Activated gamma-delta T cell treated with Interleukin-2 at 50 U/mL for 16 hours (primary cell): ENCODE measurements around the gene TMEM151B.
A peak's percentile ranks its signal among the peaks of the same experiment; 100 is the strongest.

Source experiments
- DNase-seq: peaks from one replicate; pipeline ENCODE4 v3.0.0-alpha.2; 2020

Gene TMEM151B

GRCh38 chr6:44265722-44266233 lies 4.5 kb upstream of the TMEM151B start:
- DNase-seq = no peak

GRCh38 chr6:44266347-44266746 lies 3.9 kb upstream of the TMEM151B start:
- no peak for DNase-seq

DNA sequence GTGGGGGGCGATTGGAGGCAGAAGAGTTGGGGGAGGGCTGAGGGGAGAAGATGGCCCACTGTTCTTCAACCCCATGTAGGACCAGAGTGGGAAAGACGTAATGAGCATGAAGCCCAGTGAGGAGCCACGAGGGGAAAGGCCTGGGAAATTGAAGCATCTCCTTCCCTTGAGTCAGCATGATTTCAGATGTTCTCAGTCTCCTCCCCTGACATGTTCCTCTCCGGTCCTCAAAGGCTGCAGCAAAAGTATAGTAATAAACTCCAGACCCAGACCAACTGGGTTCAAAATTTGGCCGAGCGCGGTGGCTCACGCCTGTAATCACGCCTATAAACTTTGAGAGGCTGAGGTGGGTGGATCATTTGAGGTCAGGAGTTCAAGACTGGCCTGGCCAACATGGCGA lies 3.0 kb upstream of the TMEM151B start:
- no peak for DNase-seq

DNA sequence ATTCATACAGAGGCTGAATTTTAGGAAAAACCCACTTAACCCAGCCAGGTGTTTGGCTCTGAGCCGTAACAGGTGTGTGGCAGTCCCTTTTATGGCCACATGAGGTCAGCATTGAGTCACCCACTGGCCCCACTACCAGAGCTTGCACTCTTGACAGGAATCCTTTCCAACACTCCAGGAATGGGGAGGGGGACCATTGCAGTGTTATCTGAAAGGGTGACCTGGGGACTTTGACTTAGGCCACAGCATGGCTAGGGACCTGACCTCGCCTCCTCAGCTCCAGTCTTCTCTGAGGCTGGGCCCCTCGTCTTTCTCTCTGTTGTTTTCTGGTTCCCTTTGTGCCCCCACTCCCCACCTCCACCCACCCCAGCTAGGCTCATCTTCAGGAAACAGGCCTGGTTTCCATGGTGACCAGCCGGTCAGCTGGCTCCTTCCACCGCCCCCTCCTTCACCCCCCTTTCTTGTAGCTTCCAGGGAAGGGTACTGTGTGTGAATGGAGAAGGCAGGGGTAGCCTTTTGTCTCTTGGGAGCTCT lies 2.1 kb upstream of the TMEM151B start:
- DNase-seq = peak; percentile 55

DNA sequence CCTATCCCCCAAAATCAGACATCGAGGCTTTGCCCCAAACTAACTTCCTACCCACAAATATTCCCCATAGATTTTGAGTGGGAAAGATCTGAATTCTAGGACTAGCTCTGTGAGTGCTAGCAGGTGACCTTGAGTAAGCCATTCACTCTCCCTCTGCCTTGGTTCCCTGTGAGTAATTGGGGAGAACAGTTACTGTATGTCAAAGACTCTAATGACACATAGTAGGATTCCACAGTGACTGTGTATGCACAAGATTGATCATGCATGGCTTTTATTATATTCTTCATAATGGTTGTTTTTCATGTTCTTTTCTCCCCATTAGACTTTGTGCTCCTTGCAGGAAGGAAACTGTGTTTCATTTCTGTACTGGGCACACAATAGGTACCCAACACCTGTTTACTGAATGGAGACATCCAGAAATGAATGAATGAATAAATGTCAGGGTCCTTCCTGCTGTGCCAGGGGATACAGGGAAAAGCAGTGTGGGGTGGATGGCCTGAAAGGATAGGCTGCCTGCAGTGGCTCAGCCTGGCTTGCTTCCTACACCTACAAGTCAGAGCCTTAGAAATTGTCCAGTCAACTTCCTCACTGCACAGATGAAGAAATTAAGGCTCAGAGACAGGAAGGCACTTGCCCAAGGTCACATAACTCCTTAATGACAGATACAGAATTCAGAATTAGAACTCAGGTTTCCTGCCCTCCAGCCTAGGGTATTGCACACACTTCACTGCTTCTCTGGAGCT lies 901 bp upstream of the TMEM151B start:
- DNase-seq = no peak

GRCh38 chr6:44270526-44271405 lies 516 bp downstream of the TMEM151B start:
- no peak for DNase-seq

DNA sequence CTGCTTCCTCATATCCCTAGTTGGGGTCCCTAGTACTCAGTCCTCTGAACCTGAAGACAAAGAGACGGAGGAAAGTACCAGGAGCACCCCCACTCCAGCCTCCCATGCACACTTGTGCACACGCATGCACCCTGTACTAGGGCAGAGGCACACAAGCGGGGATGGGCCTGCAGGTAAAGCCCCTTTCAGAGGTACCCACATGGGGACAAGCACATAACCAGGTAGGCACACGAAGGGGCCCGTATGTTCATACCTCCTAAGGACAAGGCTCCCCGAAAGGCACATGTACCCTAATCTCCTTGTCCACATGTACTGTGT lies 1.1 kb downstream of the TMEM151B start:
- no peak for DNase-seq

DNA sequence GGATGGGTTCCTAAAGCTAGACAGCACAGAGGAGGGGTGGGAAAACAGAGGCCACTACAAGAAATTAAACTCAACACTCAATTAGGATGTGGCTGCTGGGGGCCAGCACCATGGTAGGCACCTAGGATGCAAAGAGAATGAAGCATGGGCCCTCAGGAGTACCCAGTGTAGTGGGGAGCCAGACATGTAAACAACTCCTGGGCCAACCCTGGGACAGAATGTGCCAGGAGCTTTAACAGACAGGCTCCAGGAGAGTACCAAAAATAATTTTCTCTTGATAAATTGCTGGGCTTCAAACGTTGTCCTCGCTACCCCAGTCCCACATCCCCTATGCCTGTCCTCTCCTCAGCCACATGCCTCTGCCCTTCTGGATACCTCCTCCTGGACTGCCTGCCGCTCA lies 1.7 kb downstream of the TMEM151B start:
- no peak for DNase-seq

- no peak for DNase-seq
These were observed 2.3 kb downstream of the TMEM151B start for GRCh38 chr6:44272529-44272928.

DNA sequence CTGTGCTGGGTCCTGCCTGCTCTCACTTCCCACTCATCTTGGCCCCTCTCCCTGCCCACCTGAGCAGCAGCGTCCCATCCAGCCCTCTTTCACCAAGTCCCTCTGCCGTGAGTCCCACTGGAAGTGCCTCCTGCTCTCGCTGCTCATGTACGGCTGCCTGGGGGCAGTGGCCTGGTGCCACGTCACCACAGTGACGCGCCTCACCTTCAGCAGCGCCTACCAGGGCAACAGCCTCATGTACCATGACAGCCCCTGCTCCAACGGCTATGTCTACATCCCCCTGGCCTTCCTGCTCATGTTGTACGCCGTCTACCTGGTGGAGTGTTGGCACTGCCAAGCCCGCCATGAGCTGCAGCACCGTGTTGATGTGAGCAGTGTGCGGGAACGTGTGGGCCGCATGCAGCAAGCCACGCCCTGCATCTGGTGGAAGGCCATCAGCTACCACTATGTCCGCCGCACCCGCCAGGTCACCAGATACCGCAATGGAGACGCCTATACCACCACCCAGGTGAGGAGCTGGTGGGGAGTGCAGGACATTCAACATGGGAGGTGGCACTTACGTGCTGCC lies 2.8 kb downstream of the TMEM151B start:
- DNase-seq = no peak

GRCh38 chr6:44273617-44274016 lies 3.4 kb downstream of the TMEM151B start:
- no peak for DNase-seq

DNA sequence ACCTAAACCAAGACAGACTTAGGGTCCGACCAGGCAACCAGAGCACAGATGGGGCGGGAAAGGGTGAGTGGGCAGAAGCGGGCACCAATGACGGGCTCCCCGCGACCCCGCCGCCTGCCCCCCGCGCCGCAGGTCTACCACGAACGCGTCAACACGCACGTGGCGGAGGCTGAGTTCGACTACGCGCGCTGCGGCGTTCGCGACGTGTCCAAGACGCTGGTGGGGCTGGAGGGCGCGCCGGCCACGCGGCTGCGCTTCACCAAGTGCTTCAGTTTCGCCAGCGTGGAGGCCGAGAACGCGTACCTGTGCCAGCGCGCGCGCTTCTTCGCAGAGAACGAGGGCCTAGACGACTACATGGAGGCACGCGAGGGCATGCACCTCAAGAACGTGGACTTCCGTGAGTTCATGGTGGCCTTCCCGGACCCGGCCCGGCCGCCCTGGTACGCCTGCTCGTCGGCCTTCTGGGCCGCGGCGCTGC lies 5.1 kb downstream of the TMEM151B start:
- DNase-seq = no peak

GRCh38 chr6:44275749-44276648 lies 5.7 kb downstream of the TMEM151B start:
- no peak for DNase-seq

GRCh38 chr6:44276667-44277640 lies 6.7 kb downstream of the TMEM151B start:
- DNase-seq = no peak

- no peak for DNase-seq
These were observed 7.5 kb downstream of the TMEM151B start for GRCh38 chr6:44277763-44278162.

DNA sequence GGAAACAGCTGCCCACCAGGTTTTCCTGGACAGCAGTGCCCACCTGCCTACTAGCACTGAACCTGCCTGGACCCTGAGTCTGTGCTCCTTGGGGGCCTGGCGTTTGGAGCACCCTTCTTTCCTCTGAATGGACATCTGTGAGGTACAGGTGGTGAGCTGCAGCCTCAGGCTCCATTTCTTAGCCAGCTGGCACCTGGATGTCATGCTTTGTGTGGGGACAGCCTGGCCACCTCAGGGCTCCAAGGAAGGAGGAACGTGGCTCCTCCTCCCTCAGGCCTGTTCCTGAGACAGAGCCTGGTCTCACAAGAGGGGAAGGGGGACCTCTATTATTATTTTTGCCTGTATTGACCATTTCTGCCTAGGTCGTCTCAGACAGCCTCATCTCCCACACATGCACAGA lies 8.1 kb downstream of the TMEM151B start:
- DNase-seq = no peak

DNA sequence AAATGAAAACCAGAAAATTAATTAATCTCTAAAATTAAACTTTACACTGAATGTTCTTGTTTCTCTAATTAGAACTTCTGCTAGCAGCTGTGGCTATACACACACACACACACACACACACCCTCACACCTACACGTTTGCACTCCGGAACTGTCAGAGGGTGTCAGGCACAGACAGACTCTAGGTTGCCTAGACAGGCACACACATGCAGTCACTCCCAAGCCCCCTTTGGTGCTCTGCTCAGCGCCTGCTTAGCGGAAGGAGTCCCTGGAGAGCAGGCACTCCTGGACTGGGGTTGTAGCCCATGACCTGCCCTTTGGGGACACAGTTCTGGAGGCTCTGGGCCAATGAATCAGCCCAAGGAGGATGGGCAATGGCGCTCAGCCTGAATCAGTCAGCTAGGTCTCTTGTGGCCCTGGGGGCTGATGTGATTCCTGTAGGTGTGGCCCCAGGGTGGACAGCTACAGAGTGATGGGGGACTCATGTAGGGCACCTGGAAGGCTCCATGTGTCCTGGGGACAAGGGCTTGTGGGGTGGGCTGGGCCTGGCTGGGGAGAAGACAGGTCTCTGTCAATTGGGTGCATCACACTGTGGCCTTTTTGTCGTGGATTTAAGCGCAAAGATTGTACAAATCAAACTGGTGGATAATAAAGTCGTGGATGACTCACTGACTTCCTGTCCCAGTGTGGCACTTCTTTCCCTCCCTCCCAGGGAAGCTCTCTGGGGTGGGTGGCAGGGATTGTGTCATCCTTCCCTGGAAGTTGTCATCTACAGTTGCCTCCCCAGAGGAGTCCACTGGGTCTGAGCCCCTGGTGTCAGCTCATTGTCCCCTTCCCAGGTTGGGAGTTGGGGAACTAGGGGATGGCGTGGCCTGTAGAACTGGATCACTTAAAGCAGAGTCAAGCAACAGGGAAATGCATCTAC lies 8.8 kb downstream of the TMEM151B start:
- DNase-seq = no peak

GRCh38 chr6:44284121-44284520 lies 13.9 kb downstream of the TMEM151B start:
- no peak for DNase-seq

DNA sequence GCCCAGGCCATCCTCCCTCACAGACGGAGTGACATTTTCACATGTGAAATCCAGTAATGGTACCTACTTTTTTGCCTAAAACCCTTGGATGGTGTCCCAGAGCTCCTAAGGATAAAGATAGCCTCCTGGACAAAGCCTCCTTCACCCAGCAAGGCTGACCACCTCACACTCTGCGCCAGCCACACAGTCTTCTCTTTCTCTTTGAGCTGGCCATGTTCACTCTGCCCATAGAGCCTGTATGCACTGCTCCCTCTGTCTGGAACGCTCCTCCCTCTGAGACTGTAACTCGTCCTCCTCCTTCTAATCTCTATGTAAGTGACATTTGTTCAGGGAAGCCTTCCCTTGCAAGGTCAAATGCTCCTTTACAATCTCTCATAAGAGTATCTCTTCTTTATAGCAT lies 14.6 kb downstream of the TMEM151B start:
- no peak for DNase-seq
